Measurements from ENCODE around the gene GALNT3.

Gene GALNT3

DNA sequence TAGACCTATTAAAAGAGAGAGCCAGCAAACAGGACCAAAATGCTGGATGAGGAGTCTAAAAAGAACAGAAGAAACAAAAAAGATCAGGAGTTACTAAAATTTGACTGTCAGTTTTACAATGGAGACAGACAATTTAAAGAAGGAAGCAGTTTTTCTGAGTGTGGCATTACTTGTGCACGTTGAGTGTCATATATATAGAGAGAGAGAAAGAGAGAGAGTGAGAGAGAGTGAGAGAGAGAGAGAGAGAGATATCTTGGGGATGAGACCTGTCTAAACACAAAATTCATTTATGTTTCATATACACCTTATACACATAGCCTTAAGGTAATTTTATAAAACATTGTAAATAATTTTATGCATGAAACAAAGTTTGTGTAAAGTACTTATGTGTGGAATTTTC, 2.1 kb upstream of the GALNT3 start:
- no peak for DNase-seq (ENCODE audit: low spot score)

DNA sequence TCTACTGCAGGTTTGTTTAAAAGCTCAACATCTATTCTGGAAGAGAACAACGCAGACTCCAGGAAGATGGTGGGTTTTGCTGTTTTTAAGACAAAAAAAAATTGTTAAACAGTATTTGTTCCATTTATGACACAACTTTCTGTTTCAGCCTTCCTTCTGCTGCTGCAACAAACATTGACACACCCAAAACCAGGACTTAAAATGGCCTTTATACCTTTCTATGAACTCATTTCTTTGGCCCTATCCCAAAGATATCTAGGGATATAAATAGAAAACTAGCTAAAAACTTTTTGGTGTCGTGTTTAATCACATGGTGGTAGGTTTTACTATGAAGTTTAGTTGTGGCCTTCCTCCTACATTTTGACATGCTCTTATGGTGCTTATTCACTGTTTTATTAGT, 964 bp upstream of the GALNT3 start:
- peak; percentile 48 for DNase-seq (ENCODE audit: low spot score)

DNA sequence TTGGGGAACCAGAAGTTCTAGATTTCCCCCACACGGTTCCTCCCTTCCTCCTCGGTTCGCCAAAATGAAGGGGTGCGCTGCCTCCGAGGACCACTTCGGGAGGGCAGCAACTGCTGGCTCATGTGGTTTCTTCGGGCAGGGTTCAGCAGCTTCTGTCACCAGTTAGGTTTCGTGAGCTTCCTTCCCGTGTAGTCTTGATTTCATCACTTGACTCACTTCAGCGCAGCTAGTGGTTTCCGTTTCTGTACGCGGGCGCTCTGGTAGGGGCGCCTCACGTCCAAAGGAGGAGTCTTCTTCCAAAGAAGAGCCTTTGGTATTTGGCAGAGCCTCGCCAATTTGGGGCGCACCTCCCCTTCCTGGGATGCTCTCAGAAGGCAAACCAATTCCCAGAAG, 485 bp upstream of the GALNT3 start:
- DNase-seq (ENCODE audit: low spot score) = peak; percentile 38

DNA sequence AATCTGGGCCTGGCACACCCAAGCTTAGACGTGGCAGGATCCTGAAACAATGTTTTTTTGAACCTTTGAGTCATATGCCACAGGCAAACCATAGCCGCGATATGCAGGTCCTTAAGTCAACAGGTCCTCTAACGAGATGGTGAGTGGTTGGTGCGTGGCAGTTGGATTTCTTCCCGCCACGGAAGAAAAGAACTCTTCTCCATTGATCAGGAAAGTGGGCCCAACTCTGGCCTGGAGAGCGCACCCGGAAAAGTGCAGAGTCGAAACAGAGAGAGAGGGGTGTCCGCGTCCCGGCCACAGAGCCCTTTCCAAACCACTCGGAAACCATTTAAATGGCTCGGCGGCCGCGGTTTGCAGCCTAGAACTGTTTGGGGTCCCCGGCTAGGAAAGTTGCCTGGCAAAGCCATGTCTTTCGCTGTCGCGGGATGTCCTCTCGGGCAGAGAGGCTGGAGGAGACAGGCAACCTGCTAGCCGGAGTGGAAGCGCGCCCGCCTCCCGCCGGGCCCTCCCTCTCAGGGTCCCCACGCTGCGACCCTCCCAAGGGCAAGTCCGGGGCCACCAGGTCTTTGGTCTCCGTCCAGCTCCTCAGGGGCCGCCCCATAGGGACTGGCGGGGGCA, 777 bp downstream of the GALNT3 start:
- peak; percentile 69 for DNase-seq (ENCODE audit: low spot score)

DNA sequence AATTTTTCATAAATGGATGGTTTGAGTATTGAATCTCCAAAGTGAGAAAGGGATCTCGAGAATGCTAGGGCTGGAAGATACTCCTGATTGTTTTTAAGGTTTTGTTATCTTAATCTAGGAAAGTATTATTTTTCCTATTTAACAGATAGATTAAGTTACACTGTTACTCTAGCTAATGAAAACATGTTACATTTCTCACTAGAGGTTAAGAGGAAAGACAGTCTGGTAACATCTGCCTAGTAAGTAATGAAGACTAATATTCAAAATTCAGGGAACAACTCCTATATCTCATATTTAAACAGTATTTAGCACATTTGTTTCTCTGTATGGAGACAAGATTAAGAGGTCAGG, 2.0 kb downstream of the GALNT3 start:
- DNase-seq (ENCODE audit: low spot score) = no peak

DNA sequence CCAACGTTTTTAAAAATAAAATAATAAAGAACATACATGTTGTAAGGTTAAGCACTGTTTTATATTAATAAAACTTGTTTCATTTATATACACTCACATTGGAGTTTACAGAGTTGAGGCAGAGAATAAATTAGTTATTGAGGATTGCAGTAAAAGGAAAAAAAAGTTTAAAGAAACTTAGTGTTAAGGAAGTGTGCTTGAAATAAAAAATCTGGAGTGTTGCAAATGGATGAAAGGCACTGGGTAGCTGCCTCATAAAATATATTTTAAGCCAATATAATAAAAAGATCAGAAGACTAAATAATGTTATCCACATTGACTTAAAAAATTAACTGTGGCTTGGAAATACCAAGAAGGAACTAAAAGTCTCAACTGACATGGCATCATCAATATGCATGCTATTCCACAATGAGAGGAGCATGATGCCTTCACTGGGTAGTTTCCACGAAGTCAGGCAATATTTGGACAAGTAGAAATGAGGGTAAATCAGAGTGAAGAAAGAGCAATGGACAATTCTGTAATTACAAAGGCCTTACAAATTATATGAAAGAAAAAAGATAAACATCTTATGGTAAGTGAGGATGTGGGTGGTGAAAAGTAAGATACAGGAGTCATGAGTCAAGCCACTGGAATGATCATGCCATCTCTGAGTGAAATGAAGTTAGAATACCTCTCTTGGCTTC, 2.5 kb downstream of the GALNT3 start:
- DNase-seq (ENCODE audit: low spot score) = no peak

DNA sequence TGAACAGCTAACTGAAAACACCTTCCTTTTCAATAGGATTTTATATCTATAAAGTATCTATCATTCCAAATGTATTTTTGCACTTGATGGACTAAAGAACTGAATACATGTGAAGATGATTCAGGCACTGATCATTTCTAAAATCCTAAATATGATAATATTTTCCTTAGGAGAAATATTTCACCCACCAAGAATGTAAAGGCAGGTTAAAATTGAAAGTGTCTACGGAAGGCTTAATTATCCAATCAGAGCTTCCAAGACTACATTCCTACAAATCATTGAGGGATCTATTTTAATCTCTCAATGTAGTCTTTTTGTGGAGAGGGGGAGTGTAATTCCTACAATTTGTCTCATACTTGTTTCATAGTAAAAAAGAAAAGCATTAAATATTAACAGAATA, 3.6 kb downstream of the GALNT3 start:
- no peak for DNase-seq (ENCODE audit: low spot score)

DNA sequence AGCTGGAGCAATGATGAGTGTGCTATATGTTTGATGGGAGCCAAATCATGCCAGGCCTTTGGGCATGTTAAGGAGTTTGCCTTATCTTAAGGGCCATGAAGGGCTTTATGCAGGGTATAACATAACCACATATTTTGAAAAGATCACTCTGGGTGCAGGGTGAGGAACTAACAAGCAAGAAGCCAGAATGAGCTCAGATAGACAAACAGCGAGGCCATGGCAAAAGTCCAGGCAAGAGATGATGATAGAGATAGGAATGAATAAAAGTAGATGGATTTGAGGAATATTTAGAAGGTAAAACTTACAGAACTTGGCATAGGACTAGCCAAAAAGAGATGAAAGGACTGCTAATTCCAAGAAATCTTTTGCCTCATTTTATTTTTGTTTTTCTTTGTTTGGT, 6.7 kb downstream of the GALNT3 start:
- DNase-seq (ENCODE audit: low spot score) = no peak

DNA sequence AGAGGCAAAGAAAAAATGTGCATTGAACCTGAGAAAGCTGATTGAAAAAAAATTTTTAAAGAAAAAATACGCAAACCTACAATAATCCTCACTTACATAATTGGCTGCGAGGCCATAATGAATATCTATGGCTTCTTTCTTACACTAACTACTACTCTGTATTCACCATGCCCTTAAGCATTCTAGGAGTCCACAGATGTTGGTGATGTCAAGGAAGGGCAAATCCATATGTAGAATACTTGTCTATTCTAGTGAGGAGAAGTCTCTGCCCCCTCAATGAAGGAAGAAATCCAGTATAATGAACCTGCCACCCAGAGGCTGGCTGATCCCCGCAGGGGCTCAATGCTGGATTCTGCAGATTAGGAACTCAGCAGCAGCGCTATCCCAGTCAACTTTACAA, 14.3 kb downstream of the GALNT3 start:
- DNase-seq (ENCODE audit: low spot score) = no peak

DNA sequence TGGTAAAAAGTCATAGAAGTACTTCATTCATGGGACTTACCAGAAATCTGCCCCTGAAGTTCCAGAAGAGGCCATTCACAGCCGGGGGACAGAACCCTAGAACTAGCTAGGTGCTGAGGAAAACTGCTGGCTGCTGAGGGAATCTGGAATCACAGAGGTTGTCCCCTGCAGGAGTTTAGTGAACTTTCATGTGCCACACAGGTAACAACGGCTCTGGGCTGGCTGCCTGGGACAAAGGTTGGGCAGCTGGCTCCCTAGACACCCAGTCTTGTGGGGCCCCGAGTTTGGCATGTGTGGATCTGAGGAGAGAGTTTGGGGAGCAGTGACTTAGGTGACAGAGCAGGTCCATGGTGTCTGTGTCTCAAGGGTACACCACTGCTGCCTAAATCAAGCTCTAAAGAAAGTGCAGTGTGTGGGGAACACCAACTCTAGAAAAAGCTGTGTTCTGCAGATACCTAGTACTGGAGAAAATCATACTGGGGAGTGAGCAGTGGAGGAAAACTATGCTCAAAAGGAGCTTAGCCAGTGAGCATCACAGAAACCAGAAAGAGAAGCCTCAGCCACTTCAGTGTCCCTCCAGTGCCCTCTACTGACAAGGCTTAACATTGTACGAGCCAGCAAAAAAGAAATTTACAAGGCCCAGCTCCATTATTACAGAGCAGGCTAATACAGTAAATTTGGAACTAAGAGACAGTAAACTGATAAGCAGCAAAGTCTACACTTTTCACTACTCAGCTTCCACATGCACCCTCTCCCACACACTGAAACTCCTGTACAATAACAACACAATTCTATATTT, 15.2 kb downstream of the GALNT3 start:
- no peak for DNase-seq (ENCODE audit: low spot score)

DNA sequence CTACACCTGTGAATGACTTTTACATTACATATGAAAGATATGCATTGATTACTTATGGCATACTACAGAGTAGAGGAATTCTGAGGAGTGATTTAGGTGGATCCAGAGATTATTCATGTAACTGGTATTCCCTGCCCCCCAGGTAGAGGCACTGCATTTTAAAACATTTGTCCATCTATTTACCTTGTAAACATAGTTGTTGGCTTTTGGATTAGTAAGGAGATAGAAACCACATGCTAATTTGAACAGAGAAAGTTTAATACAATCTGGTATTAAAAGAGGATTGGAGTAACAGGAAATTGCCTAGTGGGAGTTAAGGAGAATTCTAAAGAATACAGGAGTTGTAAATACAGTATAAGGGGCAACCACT, 15.9 kb downstream of the GALNT3 start:
- DNase-seq (ENCODE audit: low spot score) = no peak

DNA sequence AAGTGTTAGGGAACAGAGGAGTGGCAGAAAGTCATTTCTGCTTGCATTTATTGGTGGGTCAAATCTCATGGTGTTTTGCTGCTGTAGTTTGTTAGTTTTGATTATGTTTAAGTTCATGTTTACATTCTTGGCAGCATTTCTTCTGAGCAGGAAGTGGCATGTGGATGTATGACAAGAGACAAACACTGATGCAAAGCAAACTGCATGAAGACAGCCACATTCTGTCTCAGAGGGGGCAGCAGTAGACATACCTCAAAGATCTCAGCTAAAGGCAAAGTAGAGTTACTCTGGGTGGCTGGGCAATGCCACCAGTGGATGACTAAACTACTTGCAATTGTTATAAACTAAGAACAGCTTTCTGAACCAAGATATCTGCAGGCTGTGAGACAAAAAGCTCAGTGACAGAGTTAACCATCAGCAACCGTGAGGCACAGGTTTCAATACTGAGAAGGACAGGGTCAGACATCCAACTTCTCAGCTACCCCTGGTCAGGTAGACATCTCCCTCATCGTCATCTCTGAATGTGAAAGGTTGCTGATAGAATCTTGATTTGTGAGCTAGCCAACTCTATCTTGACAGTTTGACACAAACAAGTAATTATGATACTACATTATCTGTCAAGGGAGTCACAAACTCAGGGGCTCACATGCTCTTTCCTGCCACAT, 16.4 kb downstream of the GALNT3 start:
- DNase-seq (ENCODE audit: low spot score) = no peak

DNA sequence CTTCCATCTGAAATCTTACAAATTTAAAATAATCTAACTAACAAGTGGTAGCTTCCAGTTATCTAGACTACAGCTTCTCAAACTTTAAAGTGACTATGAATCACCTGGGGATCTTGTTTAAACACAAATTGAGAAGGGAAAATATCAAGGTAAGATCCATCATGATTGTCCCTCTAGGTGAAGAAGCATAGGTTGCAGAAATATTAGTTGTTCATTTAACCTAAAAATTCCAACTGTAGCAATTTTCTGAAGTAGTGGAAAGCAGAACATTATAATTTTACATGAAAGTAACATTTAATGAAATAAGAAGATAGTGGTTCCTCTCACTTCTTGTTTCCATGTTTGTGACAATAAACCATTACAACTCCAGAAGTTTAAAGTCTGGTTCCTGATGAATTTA, 17.3 kb downstream of the GALNT3 start:
- DNase-seq (ENCODE audit: low spot score) = no peak

DNA sequence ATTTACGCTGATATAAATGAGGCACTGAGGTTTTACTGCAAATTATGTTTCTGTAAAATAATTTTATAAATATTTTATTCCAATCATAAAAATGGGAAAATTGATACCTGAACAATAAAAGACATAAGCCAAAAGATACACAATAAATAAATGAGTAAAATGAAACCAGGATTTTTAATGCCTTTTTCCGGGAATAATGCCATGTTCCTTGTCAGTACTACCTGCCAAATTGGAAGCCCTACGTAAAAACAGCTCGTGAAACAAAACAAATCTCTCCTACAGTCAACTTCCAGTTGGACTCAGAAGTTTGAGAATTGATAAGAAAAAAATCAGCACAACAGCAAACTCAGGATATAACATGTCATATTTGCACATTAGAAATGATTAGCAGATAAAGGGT, 18.0 kb downstream of the GALNT3 start:
- DNase-seq (ENCODE audit: low spot score) = no peak

DNA sequence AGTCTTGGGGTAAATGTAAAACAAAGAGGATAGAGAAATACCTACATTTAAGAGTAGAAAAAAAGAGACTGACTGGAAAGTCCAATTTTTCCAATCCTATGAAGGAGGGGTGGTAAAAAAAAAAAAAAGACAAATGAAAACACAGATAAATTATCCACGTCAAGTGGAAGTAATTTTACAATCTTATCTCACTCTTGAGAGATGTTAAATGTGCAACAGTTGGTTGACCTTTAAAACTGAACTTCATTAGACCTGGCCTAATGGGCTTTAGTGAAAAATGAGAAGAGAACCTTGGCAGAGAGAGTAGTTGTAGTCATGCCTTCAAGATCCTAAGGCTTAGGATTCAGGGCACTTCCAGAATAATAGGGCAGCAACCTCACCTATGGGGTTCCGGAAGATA, 20.4 kb downstream of the GALNT3 start:
- DNase-seq (ENCODE audit: low spot score) = no peak

DNA sequence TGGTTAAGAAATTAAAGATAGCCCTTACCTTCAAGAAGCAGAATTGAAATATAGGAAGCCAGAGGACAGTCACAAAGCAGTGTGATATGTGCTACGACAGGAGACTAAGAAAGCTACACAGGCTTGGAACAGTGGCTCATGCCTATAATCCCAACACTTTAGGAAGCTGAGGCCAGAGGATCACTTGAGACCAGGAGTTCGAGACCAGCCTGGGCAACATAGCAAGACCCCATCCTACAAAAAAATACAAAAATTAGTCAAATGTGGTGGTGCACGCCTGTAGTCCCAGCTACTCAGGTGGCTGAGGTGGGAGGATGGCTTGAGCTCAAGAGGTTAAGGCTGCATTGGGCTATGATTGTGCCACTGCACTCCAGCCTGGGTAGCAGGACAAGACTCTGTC, 21.9 kb downstream of the GALNT3 start:
- DNase-seq (ENCODE audit: low spot score) = no peak

DNA sequence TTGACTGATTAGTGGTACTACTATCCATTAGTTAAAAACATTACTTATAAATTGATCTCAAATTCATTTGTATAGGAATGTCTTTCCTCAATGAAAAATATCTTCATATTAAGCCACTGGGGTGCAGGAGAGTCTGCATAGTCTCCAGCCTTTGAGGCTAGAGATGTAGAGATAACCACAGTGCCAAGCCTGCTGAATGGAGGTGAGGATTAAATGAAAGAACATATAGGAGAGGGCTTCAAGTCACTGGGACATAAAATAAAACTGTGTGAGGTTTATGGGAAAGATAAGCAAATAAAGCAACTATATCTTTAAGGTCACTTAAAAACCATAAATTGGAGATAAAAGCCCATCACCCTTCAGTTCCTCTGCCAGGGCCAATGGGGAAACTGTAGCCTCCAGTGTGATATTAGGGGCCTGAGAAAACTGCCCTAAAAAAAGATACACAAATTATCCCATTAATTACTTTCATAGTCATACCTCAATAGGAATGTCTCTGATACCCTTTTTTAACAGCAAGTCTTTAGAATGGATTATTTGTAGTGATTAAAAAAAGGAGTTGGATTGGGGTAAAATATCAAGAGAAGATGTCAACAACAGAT, 27.6 kb downstream of the GALNT3 start:
- no peak for DNase-seq (ENCODE audit: low spot score)

DNA sequence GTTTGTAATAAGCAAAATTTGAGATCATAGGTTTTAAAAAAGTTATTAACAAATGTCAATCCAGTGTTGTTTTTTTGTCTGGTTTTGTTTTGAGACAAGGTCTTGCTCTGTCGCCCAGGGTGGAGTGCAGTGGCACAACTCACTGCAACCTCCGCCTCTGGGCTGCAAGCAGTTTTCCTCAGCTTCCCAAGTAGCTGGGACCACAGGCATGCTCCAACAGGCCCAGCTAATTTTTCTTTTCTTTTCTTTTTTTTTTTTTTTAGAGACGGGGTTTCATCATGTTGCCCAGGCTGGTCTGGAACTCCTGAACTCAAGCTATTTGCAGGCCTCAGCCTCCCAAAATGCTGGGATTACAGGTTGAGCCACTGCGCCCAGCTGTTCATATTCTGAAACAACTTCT, 31.3 kb downstream of the GALNT3 start:
- DNase-seq (ENCODE audit: low spot score) = no peak

DNA sequence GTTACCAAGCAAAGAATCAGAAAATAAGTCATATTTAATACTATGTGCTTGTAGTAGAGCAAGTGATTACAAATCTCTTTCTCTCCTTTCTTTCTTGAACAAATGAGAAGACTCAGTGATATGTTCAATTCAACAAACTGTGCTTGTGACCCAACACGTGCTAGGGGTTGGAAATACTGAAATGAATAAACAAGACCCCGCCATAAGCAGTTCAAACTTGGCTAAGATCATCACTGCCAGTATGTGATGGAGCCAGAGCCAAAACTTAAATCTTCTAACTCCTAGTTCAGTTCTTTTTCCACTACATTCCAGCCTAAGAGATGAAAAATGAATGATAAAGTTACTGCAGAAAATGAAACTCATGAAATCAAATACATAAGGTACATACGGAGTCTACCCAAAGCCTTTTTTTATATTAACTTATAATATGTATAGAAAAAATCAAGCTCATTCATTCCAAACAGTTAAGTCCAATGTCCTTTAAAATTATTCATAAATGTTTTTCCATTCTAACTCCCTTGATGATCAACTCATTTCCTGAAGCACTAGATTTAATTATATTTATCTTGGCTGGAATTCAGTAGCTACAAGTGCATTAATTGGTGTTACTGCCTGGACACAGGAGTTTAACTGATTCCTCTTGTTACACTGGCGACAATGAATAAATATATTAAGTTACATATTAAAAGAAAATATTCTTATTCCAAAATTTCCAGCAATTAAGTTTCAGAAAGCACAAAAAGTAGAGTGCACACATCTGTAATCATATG, 36.0 kb downstream of the GALNT3 start:
- peak; percentile 29 for DNase-seq (ENCODE audit: low spot score)

DNA sequence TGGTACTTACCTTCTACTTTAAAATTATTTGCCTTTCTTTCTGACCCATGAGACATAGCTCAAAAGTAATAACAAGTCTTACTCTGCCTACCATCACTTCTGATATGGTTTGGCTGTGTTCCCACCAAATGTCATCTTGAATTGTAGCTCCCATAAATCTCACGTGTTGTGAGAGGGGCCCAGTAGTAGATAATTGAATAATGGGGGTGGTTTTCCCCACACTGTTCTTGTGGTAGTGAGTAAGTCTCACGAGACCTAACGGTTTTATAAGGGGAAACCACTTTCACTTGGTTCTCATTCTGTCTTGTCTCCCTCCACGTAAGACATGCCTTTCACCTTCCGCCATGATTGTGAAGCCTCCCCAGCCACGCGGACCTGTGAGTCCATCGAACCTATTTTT, 47.5 kb downstream of the GALNT3 start:
- no peak for DNase-seq (ENCODE audit: low spot score)

DNA sequence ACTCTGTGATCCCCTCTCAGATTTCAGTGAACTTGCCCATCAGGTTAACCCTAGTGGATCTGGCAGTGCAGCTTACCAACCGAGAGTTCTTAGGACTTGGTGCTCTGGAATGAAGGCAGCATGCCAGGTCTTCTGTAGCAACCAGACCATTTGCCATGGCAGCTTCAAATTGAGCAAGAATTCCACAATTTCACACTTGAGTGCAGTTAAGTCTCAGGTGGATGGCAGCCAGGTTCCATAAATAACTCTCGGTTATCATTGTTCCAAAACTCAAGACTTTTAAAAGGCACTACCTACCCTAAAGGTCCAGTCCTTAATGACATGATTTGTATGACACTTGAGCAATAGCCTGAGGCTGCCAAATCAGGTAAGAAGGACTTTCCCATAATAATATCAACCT, 48.1 kb downstream of the GALNT3 start:
- DNase-seq (ENCODE audit: low spot score) = no peak

DNA sequence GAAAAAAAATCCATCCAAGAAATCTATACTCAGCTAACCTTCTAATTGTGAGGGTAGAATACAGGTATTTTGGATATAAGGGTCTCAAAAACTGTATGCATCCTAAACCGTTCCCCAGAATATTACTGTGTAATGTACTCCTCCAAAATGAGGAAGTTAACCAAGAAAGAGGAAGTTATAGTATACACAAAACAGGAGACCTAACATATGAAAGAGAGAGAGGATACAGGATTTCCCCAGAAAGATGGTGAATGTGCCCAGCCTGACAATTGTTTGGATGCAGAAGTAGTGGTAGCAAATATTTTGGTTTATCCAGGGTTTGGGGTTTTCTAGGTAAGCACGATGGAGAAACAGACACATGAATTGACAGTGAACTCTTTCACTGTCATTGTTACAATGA, 50.6 kb downstream of the GALNT3 start:
- no peak for DNase-seq (ENCODE audit: low spot score)

Data from LoVo (cell line).